ENCODE measurements around the gene TMEM244. TPM values are rescaled to one million over a fixed set of nuclear protein-coding genes. Genes with fewer than 3 reads are reported as not detected.
"Not testable (repeated sequence)": the region's sequence is repeated elsewhere in the genome, so short reads cannot be mapped to it uniquely, and the experiment has no call there.

TMEM244 gene
- total RNA-seq, 1 experiment from 2014 or later = not detected

DNA sequence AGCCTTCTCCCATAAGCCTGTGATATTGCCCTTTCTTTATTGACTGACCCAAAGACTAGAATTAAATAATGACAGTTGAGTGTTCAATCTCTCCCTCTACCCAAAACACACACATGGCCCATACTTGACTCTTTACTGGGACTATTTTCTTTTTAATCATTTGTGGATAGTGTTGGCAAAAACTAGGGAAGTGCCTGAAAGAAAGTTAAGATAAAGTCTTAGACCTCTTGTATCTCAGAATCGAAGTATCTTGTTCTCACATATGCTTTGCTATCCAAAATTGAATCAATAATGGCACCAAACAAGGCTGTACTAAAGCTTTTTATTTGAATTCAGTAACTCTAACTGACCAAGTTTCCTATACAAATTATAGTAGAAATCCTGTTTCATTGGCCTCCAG lies 19.0 kb downstream of the TMEM244 start:
- ChIA-PET POLR2A (ENCODE audit: unreplicated experiment) (no interaction called here), CTCF (no interaction called here)
- H3K4me2 ChIP-seq (ENCODE audit: low read length) = no peak overlapping the region
- H3K9me2 ChIP-seq (replicated peaks; ENCODE audit: low read length) = no peaks in the 10 kb centered on the region
- no peaks in the 10 kb centered on the region for H3K79me2 ChIP-seq (ENCODE audit: low read length)
- no peak overlapping the region for H2AFZ ChIP-seq (ENCODE audit: low read length)
- no peak overlapping the region for H3K4me3 ChIP-seq (ENCODE audit: low read length)
- H3K9me3 ChIP-seq (ENCODE audit: low read length) = no peaks in the 10 kb centered on the region
- no peaks in the 10 kb centered on the region for H3K27me3 ChIP-seq (ENCODE audit: low read length)
- intact Hi-C loops (cut with micrococcal nuclease) = no loop called here
- ATAC-seq (no peak), DNase-seq (no peak)
- TF ChIP-seq CTCF (conservative IDR thresholded peaks at IDR 0.05; ENCODE audit: low read depth, low read length) (no peak), EZH2 (IDR thresholded peaks at IDR 0.05; ENCODE audit: low read length, unreplicated experiment) (no peak), EZH2phosphoT487 (IDR thresholded peaks at IDR 0.05; ENCODE audit: borderline replicate concordance, low read length) (no peak)
- no peaks in the 10 kb centered on the region for H4K20me1 ChIP-seq (ENCODE audit: low read length)
- no peak overlapping the region for H3K9ac ChIP-seq (ENCODE audit: low read length)
- H3K36me3 ChIP-seq (ENCODE audit: low read depth, low read length) = no peaks in the 10 kb centered on the region
- H3K4me1 ChIP-seq (ENCODE audit: insufficient read depth, low read length) = peaks cover 13% of the 10 kb centered on the region
- no TSS peak for BruUV-seq (replicated peaks)
- no peaks in the 10 kb centered on the region for H3F3A ChIP-seq (ENCODE audit: low read length, unreplicated experiment)
- no peak overlapping the region for H3K27ac ChIP-seq (ENCODE audit: low read length)

DNA sequence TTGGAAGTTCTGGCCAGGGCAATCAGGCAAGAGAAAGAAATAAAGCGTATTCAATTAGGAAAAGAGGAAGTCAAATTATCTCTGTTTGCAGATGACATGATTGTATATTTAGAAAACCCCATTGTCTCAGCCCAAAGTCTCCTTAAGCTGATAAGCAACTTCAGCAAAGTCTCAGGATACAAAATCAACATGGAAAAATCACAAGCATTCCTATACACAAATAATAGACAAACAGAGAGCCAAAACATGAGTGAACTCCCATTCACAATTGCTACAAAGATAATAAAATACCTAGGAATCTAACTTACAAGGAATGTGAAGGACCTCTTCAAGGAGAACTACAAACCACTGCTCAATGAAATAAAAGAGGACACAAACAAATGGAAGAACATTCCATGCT lies 21.6 kb downstream of the TMEM244 start:
- ATAC-seq; H3K9me3 ChIP-seq (ENCODE audit: low read length); DNase-seq; H3K79me2 ChIP-seq (ENCODE audit: low read length); H3K27ac ChIP-seq (ENCODE audit: low read length); H4K20me1 ChIP-seq (ENCODE audit: low read length); CTCF ChIA-PET; H3K36me3 ChIP-seq (ENCODE audit: low read depth, low read length); H3K27me3 ChIP-seq (ENCODE audit: low read length); H3K9ac ChIP-seq (ENCODE audit: low read length); POLR2A ChIA-PET (ENCODE audit: unreplicated experiment); BruUV-seq (replicated peaks); intact Hi-C loops (cut with micrococcal nuclease); H3K4me2 ChIP-seq (ENCODE audit: low read length); H2AFZ ChIP-seq (ENCODE audit: low read length); H3K9me2 ChIP-seq (replicated peaks; ENCODE audit: low read length); H3F3A ChIP-seq (ENCODE audit: low read length, unreplicated experiment); H3K4me3 ChIP-seq (ENCODE audit: low read length): not testable (repeated sequence)
- peaks cover 10% of the 10 kb centered on the region for H3K4me1 ChIP-seq (ENCODE audit: insufficient read depth, low read length)

- Histone ChIP-seq H3K9me3 (ENCODE audit: low read length) (no peaks in the 10 kb centered on the region), H3K9ac (ENCODE audit: low read length) (no peak overlapping the region), H3F3A (ENCODE audit: low read length, unreplicated experiment) (no peaks in the 10 kb centered on the region), H3K27me3 (ENCODE audit: low read length) (no peaks in the 10 kb centered on the region), H2AFZ (ENCODE audit: low read length) (no peak overlapping the region), H3K4me1 (ENCODE audit: insufficient read depth, low read length) (no peaks in the 10 kb centered on the region), H3K79me2 (ENCODE audit: low read length) (no peaks in the 10 kb centered on the region), H4K20me1 (ENCODE audit: low read length) (no peaks in the 10 kb centered on the region), H3K27ac (ENCODE audit: low read length) (no peak overlapping the region), H3K4me2 (ENCODE audit: low read length) (no peak overlapping the region), H3K36me3 (ENCODE audit: low read depth, low read length) (no peaks in the 10 kb centered on the region), H3K9me2 (replicated peaks; ENCODE audit: low read length) (no peaks in the 10 kb centered on the region), H3K4me3 (ENCODE audit: low read length) (no peak overlapping the region)
- ATAC-seq (no peak), DNase-seq (no peak)
- POLR2A ChIA-PET (ENCODE audit: unreplicated experiment) = no interaction called here
- CTCF ChIA-PET = no interaction called here
- no peak for TF ChIP-seq EZH2phosphoT487 (IDR thresholded peaks at IDR 0.05; ENCODE audit: borderline replicate concordance, low read length)
- no peak for TF ChIP-seq CTCF (conservative IDR thresholded peaks at IDR 0.05; ENCODE audit: low read depth, low read length)
- TF ChIP-seq EZH2 (IDR thresholded peaks at IDR 0.05; ENCODE audit: low read length, unreplicated experiment) = no peak
- no TSS peak for BruUV-seq (replicated peaks)
- intact Hi-C loops (cut with micrococcal nuclease) = no loop called here
Observed at GRCh38 chr6:129835691-129836090, 25.4 kb downstream of the TMEM244 start.
